Stimulated activated CD8-positive, alpha-beta memory T cell treated with anti-CD3 and anti-CD28 coated beads, Interleukin-4, amount 100 ng/mL, for 4 hours (primary cell): ENCODE measurements around the gene RPP25.
A peak's percentile ranks its signal among the peaks of the same experiment; 100 is the strongest.
"Not testable (repeated sequence)": the region's sequence is repeated elsewhere in the genome, so short reads cannot be mapped to it uniquely, and the experiment has no call there.

Experiments used
- DNase-seq, 2 donors: peaks; one replicate each; pipeline ENCODE4 v3.0.0-alpha.2; 2020; ENCODE audit warnings: low read depth in 2 of 2, low spot score in 1 of 2

Gene RPP25

GRCh38 chr15:74963213-74963612 lies 6.6 kb upstream of the RPP25 start:
- DNase-seq, result no peak

- DNase-seq, result no peak
Measured at GRCh38 chr15:74962671-74963070, 6.1 kb upstream of the RPP25 start.

- DNase-seq, result no peak
Measured at GRCh38 chr15:74962219-74962618, 5.6 kb upstream of the RPP25 start.

GRCh38 chr15:74961616-74962015 lies 5.0 kb upstream of the RPP25 start:
- DNase-seq, result no peak

GRCh38 chr15:74960995-74961588 lies 4.5 kb upstream of the RPP25 start:
- DNase-seq, result no peak

- no peak for DNase-seq
Measured at GRCh38 chr15:74960286-74960685, 3.7 kb upstream of the RPP25 start.

- DNase-seq, result no peak
Measured at GRCh38 chr15:74959586-74959939, 3.0 kb upstream of the RPP25 start.

GRCh38 chr15:74958908-74959585 lies 2.5 kb upstream of the RPP25 start:
- DNase-seq, result no peak

GRCh38 chr15:74958320-74958907 lies 1.8 kb upstream of the RPP25 start:
- no peak for DNase-seq

GRCh38 chr15:74957476-74958035 lies 984 bp upstream of the RPP25 start:
- no peak for DNase-seq

- DNase-seq, result peak; percentile 28 to 45
Measured at GRCh38 chr15:74955796-74956647, 550 bp downstream of the RPP25 start.

- no peak for DNase-seq
Measured at GRCh38 chr15:74955017-74955416, 1.6 kb downstream of the RPP25 start.

GRCh38 chr15:74954515-74954914 lies 2.1 kb downstream of the RPP25 start:
- DNase-seq, result no peak

GRCh38 chr15:74951006-74951405 lies 5.6 kb downstream of the RPP25 start:
- DNase-seq, result no peak

- peak; percentile 44 to 77 for DNase-seq
Measured at GRCh38 chr15:74950078-74950908, 6.3 kb downstream of the RPP25 start.

GRCh38 chr15:74937590-74938371 lies 18.8 kb downstream of the RPP25 start, which contains the start of gene COX5A:
COX5A (minus strand) TSS chr15:74938073; CDS start chr15:74938014, 59 bp downstream.
- DNase-seq, result peak; percentile 68 to 84

- no peak for DNase-seq
Measured at GRCh38 chr15:74937272-74937589, 19.3 kb downstream of the RPP25 start.

GRCh38 chr15:74935193-74935592 lies 21.4 kb downstream of the RPP25 start:
- DNase-seq, result not testable (repeated sequence)

GRCh38 chr15:74933573-74933972 lies 23.0 kb downstream of the RPP25 start:
- no peak for DNase-seq

- no peak for DNase-seq
Measured at GRCh38 chr15:74928771-74929198, 27.8 kb downstream of the RPP25 start.
